Aorta (tissue), 5 donors: Measurements from ENCODE around the gene GALNT2. TPM values are rescaled to one million over a fixed set of nuclear protein-coding genes. Genes with fewer than 3 reads are reported as not detected.

Source experiments
- ATAC-seq: fragments of 200-7000 bp; cut with Tn5 transposase; one replicate; pipeline ENCODE4 v1.9.1; 2022; ENCODE audit warnings: moderate library complexity; ENCODE audit not compliant: low FRiP score
- DNase-seq, 2 donors: peaks; one replicate each; pipeline ENCODE4 v3.0.0-alpha.2; 2020
- H3K27ac ChIP-seq, 2 donors: one replicate each; pipeline ENCODE4 v1.5.1; 2013; ENCODE audit warnings: low read length in 2 of 2, mild to moderate bottlenecking in 2 of 2, moderate library complexity in 2 of 2, control low read depth in 1 of 2, inconsistent platforms in 1 of 2, low read depth in 1 of 2
- H3K27me3 ChIP-seq, 2 donors: one replicate each; pipeline ENCODE4 v1.6.1; 2013; ENCODE audit warnings: control low read depth in 1 of 2, low read length in 1 of 2, mild to moderate bottlenecking in 1 of 2, moderate library complexity in 1 of 2; ENCODE audit not compliant: insufficient read depth in 2 of 2, control insufficient read depth in 1 of 2
- H3K36me3 ChIP-seq, 2 donors: one replicate each; pipeline ENCODE4 v1.6.1; 2013; ENCODE audit warnings: control low read depth in 1 of 2, low read length in 1 of 2, mild to moderate bottlenecking in 1 of 2; ENCODE audit not compliant: insufficient read depth in 2 of 2, control insufficient read depth in 1 of 2
- H3K4me1 ChIP-seq, 2 donors: one replicate each; pipeline ENCODE4 v1.6.1; 2013; ENCODE audit warnings: low read length in 2 of 2, control low read depth in 1 of 2, mild to moderate bottlenecking in 1 of 2, moderate library complexity in 1 of 2; ENCODE audit not compliant: insufficient read depth in 2 of 2, control insufficient read depth in 1 of 2
- H3K4me3 ChIP-seq, 2 donors: one replicate each; pipeline ENCODE4 v1.5.1; 2013; ENCODE audit warnings: low read length in 2 of 2, control low read depth in 1 of 2, mild to moderate bottlenecking in 1 of 2
- H3K9me3 ChIP-seq: one replicate; pipeline ENCODE4 v1.6.1; 2013; ENCODE audit warnings: mild to moderate bottlenecking, low read length; ENCODE audit not compliant: control insufficient read depth
- WGBS, 2 donors: extraction: QIAGEN DNeasy Blood & Tissue Kit; methylation state at CpG; one replicate each; pipeline ENCODE4 v1.1.7; 2013; 5-methylcytosine and 5-hydroxymethylcytosine counted together
- intact Hi-C, 2 donors: fragments of 100-400 bp; cut with DNase I; formaldehyde crosslinking; loops; one replicate each; pipeline versions ENCODE4 v1.14.2 to v1.15.0; 2022
- polyA plus RNA-seq, 2 donors: library from polyadenylated mRNA; stranded (reverse); fragments of 200-250 nt; gene quantifications; one replicate each; pipeline ENCODE4 v1.2.3, GENCODE V29; 2013
- total RNA-seq, 2 donors: library from RNA; stranded (reverse); fragmentation: NEBNext Ultra II Directional; extraction: Animal tissue kit (Norgen Biotek cat#: 25700); gene quantifications; one replicate each; pipeline ENCODE4 v1.2.1, GENCODE V29; 2021
- donor health status: healthy with polysubstance abuse.
- donor health status: Bipolar disorder and iron deficiency.
- donor health status: DM: no; HTN: no; CAD: no.
- donor health status: DM: no; HTN: no; CAD: no.
- donor health status: DM: yes; HTN: yes; CAD: no.

GALNT2 gene
- total and polyA plus RNA-seq, 4 donors: 29.1 to 116 (median 105) TPM

GRCh38 chr1:230122366-230123279 lies 55.6 kb downstream of the GALNT2 start:
- DNase-seq: no peak
- no peaks in the 10 kb centered on the region for H3K9me3 ChIP-seq
- intact Hi-C loops: no loop called here
- H3K36me3 ChIP-seq: no peaks in the 10 kb centered on the region
- no peaks in the 10 kb centered on the region for H3K27me3 ChIP-seq
- ATAC-seq: no peak
- H3K4me1 ChIP-seq: peaks cover 3 to 7% of the 10 kb centered on the region in 2 donors
- H3K27ac ChIP-seq: no peak overlapping the region
- whole genome bisulfite sequencing, 2 donors: 70 to 74% methylated on average over 16 of the region's 16 CpGs
- no peak overlapping the region for H3K4me3 ChIP-seq

GRCh38 chr1:230123280-230124185 lies 56.5 kb downstream of the GALNT2 start:
- no peak for ATAC-seq
- no peak overlapping the region for H3K4me3 ChIP-seq
- no peaks in the 10 kb centered on the region for H3K36me3 ChIP-seq
- H3K27me3 ChIP-seq: no peaks in the 10 kb centered on the region
- H3K27ac ChIP-seq: no peak overlapping the region
- 78 to 79% methylated on average over 13 of the region's 13 CpGs for whole genome bisulfite sequencing, 2 donors
- intact Hi-C loops: no loop called here
- DNase-seq: no peak
- peaks cover 3 to 10% of the 10 kb centered on the region in 2 donors for H3K4me1 ChIP-seq
- no peaks in the 10 kb centered on the region for H3K9me3 ChIP-seq

GRCh38 chr1:230124186-230125128 lies 57.4 kb downstream of the GALNT2 start:
- ATAC-seq: no peak
- H3K27me3 ChIP-seq: no peaks in the 10 kb centered on the region
- H3K9me3 ChIP-seq: no peaks in the 10 kb centered on the region
- H3K36me3 ChIP-seq: no peaks in the 10 kb centered on the region
- 44 to 58% methylated on average over 9 of the region's 9 CpGs for WGBS, 2 donors
- H3K4me3 ChIP-seq: no peak overlapping the region
- H3K4me1 ChIP-seq: peaks cover 5 to 17% of the 10 kb centered on the region in 2 donors
- intact Hi-C loops: no loop called here
- no peak for DNase-seq
- H3K27ac ChIP-seq: no peak overlapping the region

GRCh38 chr1:230125141-230125540 lies 58.1 kb downstream of the GALNT2 start:
- 18 to 43% methylated on average over 6 of the region's 6 CpGs for WGBS, 2 donors
- Histone ChIP-seq H3K9me3 (no peaks in the 10 kb centered on the region), H3K4me1 (peaks cover 6 to 17% of the 10 kb centered on the region in 2 donors), H3K27me3 (no peaks in the 10 kb centered on the region), H3K4me3 (no peak overlapping the region), H3K36me3 (no peaks in the 10 kb centered on the region), H3K27ac (no peak overlapping the region)
- DNase-seq (no peak), ATAC-seq (no peak)
- intact Hi-C loops: no loop called here

GRCh38 chr1:230125640-230126528 lies 58.8 kb downstream of the GALNT2 start:
- H3K4me1 ChIP-seq: peaks cover 6 to 17% of the 10 kb centered on the region in 2 donors
- H3K36me3 ChIP-seq: no peaks in the 10 kb centered on the region
- H3K9me3 ChIP-seq: no peaks in the 10 kb centered on the region
- WGBS, 2 donors: 60 to 64% methylated on average over 10 of the region's 10 CpGs
- no peak for ATAC-seq
- no peak for DNase-seq
- no peak overlapping the region for H3K27ac ChIP-seq
- no peak overlapping the region for H3K4me3 ChIP-seq
- no peaks in the 10 kb centered on the region for H3K27me3 ChIP-seq
- intact Hi-C loops: no loop called here

- Histone ChIP-seq H3K27me3 (no peaks in the 10 kb centered on the region), H3K4me3 (no peak overlapping the region), H3K9me3 (no peaks in the 10 kb centered on the region), H3K27ac (no peak overlapping the region), H3K36me3 (no peaks in the 10 kb centered on the region), H3K4me1 (peaks cover 6 to 17% of the 10 kb centered on the region in 2 donors)
- intact Hi-C loops: no loop called here
- DNase-seq: no peak
- no peak for ATAC-seq
- 81 to 85% methylated on average over 16 of the region's 16 CpGs for WGBS, 2 donors
Observed at GRCh38 chr1:230126529-230127104, 59.6 kb downstream of the GALNT2 start.

- intact Hi-C loops: no loop called here
- no peaks in the 10 kb centered on the region for H3K27me3 ChIP-seq
- H3K9me3 ChIP-seq: no peaks in the 10 kb centered on the region
- H3K4me3 ChIP-seq: no peak overlapping the region
- H3K36me3 ChIP-seq: no peaks in the 10 kb centered on the region
- peaks cover 6 to 17% of the 10 kb centered on the region in 2 donors for H3K4me1 ChIP-seq
- DNase-seq: no peak
- H3K27ac ChIP-seq: no peak overlapping the region
- WGBS, 2 donors: 87 to 89% methylated on average over 25 of the region's 25 CpGs
- ATAC-seq: no peak
Observed at GRCh38 chr1:230127105-230128054, 60.3 kb downstream of the GALNT2 start.
